Measurements from ENCODE around the gene TIGD3.

- TF ChIP-seq CTCF (IDR thresholded peaks at IDR 0.05) (no peak), POLR2AphosphoS5 (IDR thresholded peaks at IDR 0.05) (peak in 1 of 3 donors; percentile 49)
Observed at GRCh38 chr11:65382804-65383368, 28.3 kb downstream of the TIGD3 start.
